ENCODE measurements around the gene VIL1. TPM values are rescaled to one million over a fixed set of nuclear protein-coding genes. Genes with fewer than 3 reads are reported as not detected.

VIL1 gene
- total and polyA plus RNA-seq, 2 of the 13 experiments (the other 11 are each of a cell fraction or from before 2014, with no cell fraction given) = 287 to 301 TPM

DNA sequence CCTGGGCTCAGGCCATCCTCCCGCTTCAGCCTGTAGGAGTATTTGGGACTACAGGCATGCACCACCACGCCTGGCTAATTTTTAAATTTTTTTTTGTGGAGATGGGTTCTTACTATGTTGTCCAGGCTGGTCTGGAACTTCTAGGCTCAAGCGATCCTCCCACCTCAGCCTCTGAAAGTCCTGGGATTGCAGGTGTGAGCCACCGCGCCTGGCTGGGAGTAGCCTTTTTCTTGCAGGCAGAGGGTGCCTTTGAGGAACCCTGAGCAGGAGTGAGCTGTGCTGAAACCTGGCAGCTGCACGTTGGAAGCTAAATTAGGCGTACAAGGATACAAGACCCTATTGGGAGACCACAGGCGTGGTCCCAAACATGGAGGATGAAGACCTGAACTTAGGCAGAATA lies 11.2 kb upstream of the VIL1 start (continued):
- no peak for TF ChIP-seq ZSCAN12 (CRISPR knock-in tag; IDR thresholded peaks at IDR 0.05)
- TF ChIP-seq, protein P1, sequence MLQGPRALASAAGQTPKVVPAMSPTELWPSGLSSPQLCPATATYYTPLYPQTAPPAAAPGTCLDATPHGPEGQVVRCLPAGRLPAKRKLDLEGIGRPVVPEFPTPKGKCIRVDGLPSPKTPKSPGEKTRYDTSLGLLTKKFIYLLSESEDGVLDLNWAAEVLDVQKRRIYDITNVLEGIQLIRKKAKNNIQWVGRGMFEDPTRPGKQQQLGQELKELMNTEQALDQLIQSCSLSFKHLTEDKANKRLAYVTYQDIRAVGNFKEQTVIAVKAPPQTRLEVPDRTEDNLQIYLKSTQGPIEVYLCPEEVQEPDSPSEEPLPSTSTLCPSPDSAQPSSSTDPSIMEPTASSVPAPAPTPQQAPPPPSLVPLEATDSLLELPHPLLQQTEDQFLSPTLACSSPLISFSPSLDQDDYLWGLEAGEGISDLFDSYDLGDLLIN (CRISPR knock-in tag; IDR thresholded peaks at IDR 0.05; ENCODE audit: borderline replicate concordance) = no peak
- TF ChIP-seq REXO4 (CRISPR knock-in tag; IDR thresholded peaks at IDR 0.05; ENCODE audit: borderline replicate concordance) = no peak
- TF ChIP-seq PITX1 (CRISPR knock-in tag; IDR thresholded peaks at IDR 0.05) = no peak
- TF ChIP-seq ZNF883 (CRISPR knock-in tag; IDR thresholded peaks at IDR 0.05; ENCODE audit: not compliant biosample characterization) = no peak
- TF ChIP-seq, protein P2, sequence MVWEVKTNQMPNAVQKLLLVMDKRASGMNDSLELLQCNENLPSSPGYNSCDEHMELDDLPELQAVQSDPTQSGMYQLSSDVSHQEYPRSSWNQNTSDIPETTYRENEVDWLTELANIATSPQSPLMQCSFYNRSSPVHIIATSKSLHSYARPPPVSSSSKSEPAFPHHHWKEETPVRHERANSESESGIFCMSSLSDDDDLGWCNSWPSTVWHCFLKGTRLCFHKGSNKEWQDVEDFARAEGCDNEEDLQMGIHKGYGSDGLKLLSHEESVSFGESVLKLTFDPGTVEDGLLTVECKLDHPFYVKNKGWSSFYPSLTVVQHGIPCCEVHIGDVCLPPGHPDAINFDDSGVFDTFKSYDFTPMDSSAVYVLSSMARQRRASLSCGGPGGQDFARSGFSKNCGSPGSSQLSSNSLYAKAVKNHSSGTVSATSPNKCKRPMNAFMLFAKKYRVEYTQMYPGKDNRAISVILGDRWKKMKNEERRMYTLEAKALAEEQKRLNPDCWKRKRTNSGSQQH (CRISPR knock-in tag; IDR thresholded peaks at IDR 0.05; ENCODE audit: low read depth) = no peak
- TF ChIP-seq POLR2AphosphoS2 (IDR thresholded peaks at IDR 0.05; ENCODE audit: low read depth, low read length) = peak; percentile 56; the same call in 1 of the 2 replicates
- TF ChIP-seq KAT2B (IDR thresholded peaks at IDR 0.05; ENCODE audit: borderline replicate concordance, low read depth, low read length) = no peak
- TF ChIP-seq JUNB (CRISPR knock-in tag; IDR thresholded peaks at IDR 0.05; ENCODE audit: borderline replicate concordance) = no peak
- no peak for TF ChIP-seq EZH2 (conservative IDR thresholded peaks at IDR 0.05; ENCODE audit: low read depth, low read length)
- no peak for TF ChIP-seq IRF2 (CRISPR knock-in tag; IDR thresholded peaks at IDR 0.05)
- no peak for TF ChIP-seq ZMYM3 (CRISPR knock-in tag; IDR thresholded peaks at IDR 0.05)
- TF ChIP-seq ZNF724P (CRISPR knock-in tag; IDR thresholded peaks at IDR 0.05; ENCODE audit: borderline replicate concordance) = no peak
- no peak for TF ChIP-seq ZMAT3 (CRISPR knock-in tag; conservative IDR thresholded peaks at IDR 0.05)
- no peak for TF ChIP-seq NFATC3 (CRISPR knock-in tag; IDR thresholded peaks at IDR 0.05)
- peak in 1 of 2 experiments; percentile 1; a peak in 1 of 4 replicates for TF ChIP-seq POLR2A (IDR thresholded peaks at IDR 0.05; ENCODE audit: insufficient read depth in 1 of 2, low read depth in 2 of 2, low read length in 2 of 2)
- TF ChIP-seq ZNF616 (CRISPR knock-in tag; IDR thresholded peaks at IDR 0.05; ENCODE audit: low read depth) = no peak
- TF ChIP-seq CBX2 (IDR thresholded peaks at IDR 0.05; ENCODE audit: low read depth, low read length) = no peak
- TF ChIP-seq CBX2 (CRISPR knock-in tag; IDR thresholded peaks at IDR 0.05; ENCODE audit: low read depth) = no peak
- TF ChIP-seq ZNF343 (CRISPR knock-in tag; IDR thresholded peaks at IDR 0.05) = no peak
- no peak for TF ChIP-seq NFIB (CRISPR knock-in tag; IDR thresholded peaks at IDR 0.05; ENCODE audit: borderline replicate concordance)
- TF ChIP-seq ZNF552 (CRISPR knock-in tag; IDR thresholded peaks at IDR 0.05; ENCODE audit: borderline replicate concordance) = 0 out of 2 replicates have a peak, but pooled peaks have one; percentile 7

Data from HepG2 (cell line).